H4 (cell line): Measurements from ENCODE around the gene CNFN. TPM values are rescaled to one million over a fixed set of nuclear protein-coding genes. Genes with fewer than 3 reads are reported as not detected.

Experiments used
- DNase-seq: peaks from one replicate; pipeline ENCODE4 v3.0.0-alpha.2; 2015; ENCODE audit warnings: low spot score
- total RNA-seq: library from RNA; depleted of rRNA; stranded (reverse); fragments of >200 nt; shearing (Covaris generic); gene quantifications from 2 replicates; pipeline ENCODE4 v1.2.3, GENCODE V29; 2014; rRNA removed

The CNFN gene
- 1.0 TPM in 1 of 2 replicates, not detected in the other for total RNA-seq

GRCh38 chr19:42389899-42390298, at the start of gene CNFN:
Gene CNFN (minus strand): TSS chr19:42390297. CDS start chr19:42389037, 1,260 bp downstream.
- no peak for DNase-seq

GRCh38 chr19:42436006-42436405, 45.9 kb upstream of the CNFN start:
- DNase-seq: no peak

DNA sequence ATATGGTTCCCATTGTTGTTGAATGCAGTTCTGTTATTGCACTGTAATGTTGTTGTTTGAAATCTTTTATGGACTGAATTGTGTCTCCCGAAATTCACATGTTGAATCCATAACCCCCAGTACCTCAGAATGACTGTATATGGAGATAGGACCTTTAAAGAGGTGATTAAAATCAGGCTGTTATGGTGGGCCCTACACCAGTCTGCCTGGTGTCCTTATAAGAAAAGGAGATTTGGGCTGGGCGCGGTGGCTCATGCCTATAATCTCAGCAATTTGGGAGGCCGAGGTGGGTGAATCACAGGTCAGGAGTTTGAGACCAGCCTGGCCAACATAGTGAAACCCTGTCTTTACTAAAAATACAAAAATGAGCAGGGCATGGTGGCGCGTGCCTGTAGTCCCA, 45.2 kb upstream of the CNFN start:
- DNase-seq: no peak

DNA sequence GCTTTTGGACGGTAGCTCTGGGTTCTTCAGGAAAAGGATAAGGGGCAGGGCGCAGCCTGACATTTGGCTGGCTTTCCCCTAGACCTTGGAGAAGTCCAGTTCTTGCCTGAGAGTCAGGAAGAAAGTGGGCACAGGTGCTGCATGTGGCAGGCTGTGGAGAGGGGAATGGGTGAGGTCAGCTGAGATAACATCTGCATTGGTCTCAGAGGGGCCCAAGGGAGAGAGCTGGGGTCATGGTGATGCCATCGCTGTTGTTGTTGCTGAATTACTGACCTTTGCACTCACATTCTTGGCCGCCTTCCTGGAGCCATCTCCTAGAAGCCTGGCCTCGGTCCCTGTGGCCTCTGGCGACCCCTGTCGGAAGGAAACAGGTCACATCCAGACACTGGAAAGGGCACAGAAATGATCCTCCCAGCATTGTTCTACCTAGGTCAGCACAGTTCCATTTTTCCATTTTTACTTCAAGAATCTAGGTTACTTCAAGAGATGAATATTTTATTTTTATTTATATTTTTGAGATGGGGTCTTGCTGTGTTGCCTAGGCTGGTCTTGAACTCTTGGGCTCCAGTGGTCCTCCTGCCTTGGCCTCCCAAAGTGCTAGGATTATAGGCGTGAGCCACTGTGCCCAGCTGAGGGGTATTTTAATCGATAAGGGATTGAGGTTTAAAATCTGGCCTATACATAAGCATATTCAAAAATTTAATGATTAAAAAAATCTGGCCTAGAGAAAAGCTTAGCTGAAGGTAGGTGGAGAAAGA, 43.6 kb upstream of the CNFN start:
- DNase-seq: peak; percentile 61

DNA sequence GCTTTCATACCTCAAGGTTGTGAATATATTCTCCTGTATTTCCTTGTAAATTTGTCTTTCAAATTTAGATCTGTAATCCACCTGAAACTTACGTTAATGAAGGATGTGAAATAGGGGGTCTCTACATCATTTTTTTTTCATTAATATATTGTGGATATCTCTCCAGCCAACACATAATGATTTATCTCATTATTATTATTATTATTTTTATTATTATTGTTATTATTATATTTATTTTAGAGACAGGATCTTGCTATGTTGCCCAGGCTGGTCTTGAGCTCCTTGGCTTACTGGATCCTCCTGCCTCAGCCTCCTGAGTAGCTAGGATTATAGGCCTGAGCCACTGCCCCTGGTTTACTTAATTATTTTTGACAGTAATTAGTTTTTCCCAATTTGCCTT, 41.4 kb upstream of the CNFN start:
- DNase-seq: no peak

GRCh38 chr19:42428676-42429075, 38.6 kb upstream of the CNFN start:
- DNase-seq: no peak

- no peak for DNase-seq
Observed at GRCh38 chr19:42427313-42427712, 37.2 kb upstream of the CNFN start, which contains the start of gene LIPE. Gene LIPE (minus strand): TSS chr19:42427388. CDS start chr19:42427149, 239 bp downstream.

- no peak for DNase-seq
Observed at GRCh38 chr19:42426643-42427042, 36.5 kb upstream of the CNFN start.

DNA sequence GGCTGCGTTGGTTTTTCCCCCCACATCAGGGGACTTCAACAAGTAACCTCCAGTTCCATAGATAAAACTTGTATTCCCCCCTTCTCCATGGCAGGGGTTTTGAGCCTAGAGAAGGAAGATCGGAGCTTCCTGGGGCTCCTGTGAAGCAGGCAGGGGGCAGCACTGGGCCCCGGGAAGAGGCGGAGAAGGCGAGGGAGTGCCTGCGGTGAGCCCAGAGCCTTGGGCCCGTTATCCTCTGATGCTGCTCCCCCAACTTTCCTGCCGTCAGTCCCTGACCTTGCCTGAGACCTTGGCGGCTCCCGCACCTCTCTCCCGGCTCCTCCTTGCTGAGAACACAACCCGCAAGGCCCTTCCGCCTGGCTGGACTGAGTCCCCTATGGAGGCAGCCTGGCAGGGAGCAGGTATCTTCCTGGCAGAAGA, 34.6 kb upstream of the CNFN start:
- no peak for DNase-seq

GRCh38 chr19:42424345-42424707, 34.2 kb upstream of the CNFN start:
- no peak for DNase-seq

- peak; percentile 52 for DNase-seq
Observed at GRCh38 chr19:42423462-42424344, 33.6 kb upstream of the CNFN start.

- DNase-seq: no peak
Observed at GRCh38 chr19:42422901-42423461, 32.9 kb upstream of the CNFN start.

DNA sequence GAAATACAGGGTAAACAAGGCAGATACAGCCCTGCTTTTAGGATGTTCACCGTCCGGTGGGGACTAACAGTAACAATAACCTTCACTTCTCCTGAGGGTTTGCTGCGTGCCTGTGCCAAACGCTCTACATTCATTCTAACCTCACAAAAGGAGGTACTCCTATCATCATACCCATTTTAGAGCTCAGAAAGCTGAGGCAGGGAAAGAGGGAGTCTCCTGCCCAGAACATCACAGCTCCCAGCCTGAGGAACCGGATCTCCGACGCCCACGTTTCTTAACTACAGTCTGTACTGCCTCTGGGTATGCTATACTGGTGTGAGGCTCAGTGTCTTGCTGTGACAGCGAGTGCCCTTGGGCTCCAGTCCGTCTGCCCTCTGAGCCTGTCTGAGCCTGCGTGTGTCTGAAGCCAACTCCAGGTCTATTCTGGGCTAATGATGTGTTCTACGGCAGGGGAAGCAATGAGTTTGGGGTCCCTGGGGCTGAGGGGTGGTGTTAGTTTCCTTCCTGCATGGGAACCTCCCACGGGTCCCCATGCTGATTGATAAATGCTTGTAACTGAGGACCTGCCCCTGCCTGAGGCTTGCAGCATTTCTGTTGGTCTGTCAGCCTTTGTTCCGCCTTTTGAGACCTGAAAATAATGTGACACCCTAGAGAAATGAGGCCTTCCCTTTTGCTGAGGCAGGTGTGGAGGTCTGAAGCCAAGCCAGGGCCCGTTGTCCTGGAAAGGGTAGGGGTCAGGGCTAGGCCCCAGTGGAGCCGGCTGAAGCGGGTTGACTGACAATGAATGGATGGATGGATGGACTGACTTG, 32.2 kb upstream of the CNFN start:
- DNase-seq: no peak

DNA sequence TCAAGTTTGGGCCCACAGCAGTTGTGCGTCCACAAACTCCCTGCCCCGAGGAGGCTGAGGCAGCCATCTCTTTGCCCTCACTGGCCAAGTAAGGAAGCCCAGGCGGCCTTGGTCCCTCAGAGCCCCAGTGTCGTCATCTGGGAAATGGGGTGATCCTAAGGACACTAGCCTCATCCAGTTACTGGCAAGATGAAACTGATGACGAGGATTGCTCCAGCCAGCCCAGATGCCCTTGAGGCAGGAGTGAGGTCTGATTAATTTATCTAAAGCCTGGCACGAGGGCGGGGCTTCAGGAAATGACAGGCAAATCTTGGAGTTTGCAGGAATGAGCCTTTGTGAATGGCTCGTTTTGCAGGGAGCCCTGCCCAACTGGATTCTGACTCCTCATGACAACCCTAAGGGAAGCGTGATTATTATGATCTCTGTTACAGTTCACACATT, 31.5 kb upstream of the CNFN start:
- no peak for DNase-seq

DNA sequence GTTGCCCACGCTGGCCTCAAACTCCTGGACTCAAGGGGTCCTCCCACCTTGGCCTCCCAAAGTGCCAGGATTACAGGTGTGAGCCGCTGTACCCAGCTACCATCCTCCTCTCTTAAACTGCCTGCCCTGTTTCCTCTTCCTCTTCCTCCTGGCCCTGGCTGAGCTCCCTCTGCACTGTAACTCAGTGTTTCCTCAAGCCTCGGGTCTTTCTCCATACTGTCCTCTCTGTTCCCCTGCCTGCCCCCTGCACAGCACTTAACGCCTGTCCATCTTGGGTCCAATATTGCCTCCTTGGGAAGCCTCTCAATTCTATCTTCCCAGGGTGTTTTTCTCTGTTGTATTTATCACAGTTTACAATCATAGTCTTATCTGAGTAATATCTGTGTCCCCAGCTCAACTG, 31.0 kb upstream of the CNFN start:
- DNase-seq: no peak

- peak; percentile 68 for DNase-seq
Observed at GRCh38 chr19:42420055-42420544, 30.0 kb upstream of the CNFN start.

GRCh38 chr19:42419309-42419708, 29.2 kb upstream of the CNFN start:
- DNase-seq: no peak

GRCh38 chr19:42412661-42413076, 22.6 kb upstream of the CNFN start:
- no peak for DNase-seq

DNA sequence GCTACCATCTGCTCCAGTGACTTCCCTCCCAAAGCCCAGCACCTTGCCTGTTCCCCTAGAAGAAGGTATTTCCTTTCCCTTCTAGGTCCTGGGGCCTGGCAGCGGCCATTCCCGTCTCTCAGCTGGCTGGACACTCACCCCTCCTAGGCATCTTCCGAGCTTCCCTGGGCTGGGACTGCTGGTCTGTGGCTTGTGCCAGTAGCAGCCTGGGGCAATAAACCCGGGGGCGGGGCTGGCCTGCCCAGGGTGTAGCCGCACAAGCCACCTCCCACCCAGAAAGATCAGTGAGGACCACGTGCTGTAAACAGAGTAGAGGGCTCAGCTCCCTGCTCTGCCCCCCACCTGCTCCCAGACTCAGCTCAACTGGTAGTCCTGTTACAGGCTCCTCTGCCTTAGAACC, 22.1 kb upstream of the CNFN start:
- DNase-seq: no peak

- DNase-seq: no peak
Observed at GRCh38 chr19:42411581-42412178, 21.6 kb upstream of the CNFN start.

DNA sequence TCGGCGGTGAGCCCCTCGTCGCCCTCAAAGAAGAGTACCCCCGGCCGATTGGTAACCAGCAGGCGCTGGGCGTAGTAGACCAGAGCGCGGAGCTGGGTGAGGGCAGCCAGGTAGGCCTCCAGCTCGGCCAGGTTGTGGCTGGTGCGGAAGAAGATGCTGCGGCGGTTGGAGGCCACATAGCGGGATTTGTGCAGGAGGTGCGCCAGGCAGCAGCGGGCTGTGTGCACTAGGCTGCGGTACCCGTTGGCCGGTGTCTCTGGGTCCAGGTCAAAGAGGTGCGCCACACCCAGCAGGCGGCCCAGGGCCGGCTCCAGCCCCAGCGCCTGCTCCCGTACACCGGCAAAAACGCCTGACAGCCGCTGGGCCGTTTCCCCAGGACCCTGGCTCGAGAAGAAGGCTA, 20.3 kb upstream of the CNFN start:
- DNase-seq: no peak
